Measurements from ENCODE around the gene TCF21. TPM values are rescaled to one million over a fixed set of nuclear protein-coding genes. Genes with fewer than 3 reads are reported as not detected.

The TCF21 gene
- total and polyA plus RNA-seq, 2 of the 13 experiments (the other 11 are each of a cell fraction or from before 2014, with no cell fraction given) = not detected

GRCh38 chr6:133923938-133924593 is 35.2 kb downstream of the TCF21 start (continued):
- no peak for TF ChIP-seq TARDBP (CRISPR knock-in tag; IDR thresholded peaks at IDR 0.05)
- TF ChIP-seq, protein P1, sequence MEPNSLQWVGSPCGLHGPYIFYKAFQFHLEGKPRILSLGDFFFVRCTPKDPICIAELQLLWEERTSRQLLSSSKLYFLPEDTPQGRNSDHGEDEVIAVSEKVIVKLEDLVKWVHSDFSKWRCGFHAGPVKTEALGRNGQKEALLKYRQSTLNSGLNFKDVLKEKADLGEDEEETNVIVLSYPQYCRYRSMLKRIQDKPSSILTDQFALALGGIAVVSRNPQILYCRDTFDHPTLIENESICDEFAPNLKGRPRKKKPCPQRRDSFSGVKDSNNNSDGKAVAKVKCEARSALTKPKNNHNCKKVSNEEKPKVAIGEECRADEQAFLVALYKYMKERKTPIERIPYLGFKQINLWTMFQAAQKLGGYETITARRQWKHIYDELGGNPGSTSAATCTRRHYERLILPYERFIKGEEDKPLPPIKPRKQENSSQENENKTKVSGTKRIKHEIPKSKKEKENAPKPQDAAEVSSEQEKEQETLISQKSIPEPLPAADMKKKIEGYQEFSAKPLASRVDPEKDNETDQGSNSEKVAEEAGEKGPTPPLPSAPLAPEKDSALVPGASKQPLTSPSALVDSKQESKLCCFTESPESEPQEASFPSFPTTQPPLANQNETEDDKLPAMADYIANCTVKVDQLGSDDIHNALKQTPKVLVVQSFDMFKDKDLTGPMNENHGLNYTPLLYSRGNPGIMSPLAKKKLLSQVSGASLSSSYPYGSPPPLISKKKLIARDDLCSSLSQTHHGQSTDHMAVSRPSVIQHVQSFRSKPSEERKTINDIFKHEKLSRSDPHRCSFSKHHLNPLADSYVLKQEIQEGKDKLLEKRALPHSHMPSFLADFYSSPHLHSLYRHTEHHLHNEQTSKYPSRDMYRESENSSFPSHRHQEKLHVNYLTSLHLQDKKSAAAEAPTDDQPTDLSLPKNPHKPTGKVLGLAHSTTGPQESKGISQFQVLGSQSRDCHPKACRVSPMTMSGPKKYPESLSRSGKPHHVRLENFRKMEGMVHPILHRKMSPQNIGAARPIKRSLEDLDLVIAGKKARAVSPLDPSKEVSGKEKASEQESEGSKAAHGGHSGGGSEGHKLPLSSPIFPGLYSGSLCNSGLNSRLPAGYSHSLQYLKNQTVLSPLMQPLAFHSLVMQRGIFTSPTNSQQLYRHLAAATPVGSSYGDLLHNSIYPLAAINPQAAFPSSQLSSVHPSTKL (CRISPR knock-in tag; IDR thresholded peaks at IDR 0.05) = peak; percentile 29; the same call in 1 of the 2 replicates
- no peak for TF ChIP-seq ZNF468 (CRISPR knock-in tag; IDR thresholded peaks at IDR 0.05)
- TF ChIP-seq KLF6 (CRISPR knock-in tag; IDR thresholded peaks at IDR 0.05) = 0 out of 2 replicates have a peak, but pooled peaks have one; percentile 44
- no peak for TF ChIP-seq ZNF598 (CRISPR knock-in tag; IDR thresholded peaks at IDR 0.05; ENCODE audit: borderline replicate concordance)
- TF ChIP-seq HMG20B (CRISPR knock-in tag; conservative IDR thresholded peaks at IDR 0.05) = 0 out of 2 replicates have a peak, but pooled peaks have one; percentile 24
- TF ChIP-seq ZFP41 (CRISPR knock-in tag; IDR thresholded peaks at IDR 0.05; ENCODE audit: borderline replicate concordance) = no peak
- TF ChIP-seq ZXDC (CRISPR knock-in tag; IDR thresholded peaks at IDR 0.05) = no peak
- TF ChIP-seq, protein P2, sequence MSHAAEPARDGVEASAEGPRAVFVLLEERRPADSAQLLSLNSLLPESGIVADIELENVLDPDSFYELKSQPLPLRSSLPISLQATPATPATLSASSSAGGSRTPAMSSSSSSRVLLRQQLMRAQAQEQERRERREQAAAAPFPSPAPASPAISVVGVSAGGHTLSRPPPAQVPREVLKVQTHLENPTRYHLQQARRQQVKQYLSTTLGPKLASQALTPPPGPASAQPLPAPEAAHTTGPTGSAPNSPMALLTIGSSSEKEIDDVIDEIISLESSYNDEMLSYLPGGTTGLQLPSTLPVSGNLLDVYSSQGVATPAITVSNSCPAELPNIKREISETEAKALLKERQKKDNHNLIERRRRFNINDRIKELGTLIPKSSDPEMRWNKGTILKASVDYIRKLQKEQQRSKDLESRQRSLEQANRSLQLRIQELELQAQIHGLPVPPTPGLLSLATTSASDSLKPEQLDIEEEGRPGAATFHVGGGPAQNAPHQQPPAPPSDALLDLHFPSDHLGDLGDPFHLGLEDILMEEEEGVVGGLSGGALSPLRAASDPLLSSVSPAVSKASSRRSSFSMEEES (CRISPR knock-in tag; IDR thresholded peaks at IDR 0.05) = no peak
- 0 out of 2 replicates have a peak, but pooled peaks have one; percentile 38 for TF ChIP-seq SOX5 (CRISPR knock-in tag; IDR thresholded peaks at IDR 0.05; ENCODE audit: borderline replicate concordance)
- TF ChIP-seq TOE1 (CRISPR knock-in tag; IDR thresholded peaks at IDR 0.05) = 0 out of 2 replicates have a peak, but pooled peaks have one; percentile 35
- TF ChIP-seq GATAD1 (CRISPR knock-in tag; IDR thresholded peaks at IDR 0.05) = 0 out of 2 replicates have a peak, but pooled peaks have one; percentile 27
- TF ChIP-seq RCOR2 (CRISPR knock-in tag; IDR thresholded peaks at IDR 0.05) = no peak
- TF ChIP-seq ZNF776 (CRISPR knock-in tag; IDR thresholded peaks at IDR 0.05) = no peak
- peak; percentile 69 for TF ChIP-seq FOXA3 (CRISPR knock-in tag; IDR thresholded peaks at IDR 0.05)
- TF ChIP-seq FOXA1 (IDR thresholded peaks at IDR 0.05) = no peak
- TF ChIP-seq FOXA1 (CRISPR knock-in tag; IDR thresholded peaks at IDR 0.05) = peak; percentile 64
- TF ChIP-seq DMAP1 (CRISPR knock-in tag; IDR thresholded peaks at IDR 0.05) = no peak
- TF ChIP-seq BORCS8-MEF2B (CRISPR knock-in tag; IDR thresholded peaks at IDR 0.05) = no peak
